ENCODE data around the gene CFAP57.

DNA sequence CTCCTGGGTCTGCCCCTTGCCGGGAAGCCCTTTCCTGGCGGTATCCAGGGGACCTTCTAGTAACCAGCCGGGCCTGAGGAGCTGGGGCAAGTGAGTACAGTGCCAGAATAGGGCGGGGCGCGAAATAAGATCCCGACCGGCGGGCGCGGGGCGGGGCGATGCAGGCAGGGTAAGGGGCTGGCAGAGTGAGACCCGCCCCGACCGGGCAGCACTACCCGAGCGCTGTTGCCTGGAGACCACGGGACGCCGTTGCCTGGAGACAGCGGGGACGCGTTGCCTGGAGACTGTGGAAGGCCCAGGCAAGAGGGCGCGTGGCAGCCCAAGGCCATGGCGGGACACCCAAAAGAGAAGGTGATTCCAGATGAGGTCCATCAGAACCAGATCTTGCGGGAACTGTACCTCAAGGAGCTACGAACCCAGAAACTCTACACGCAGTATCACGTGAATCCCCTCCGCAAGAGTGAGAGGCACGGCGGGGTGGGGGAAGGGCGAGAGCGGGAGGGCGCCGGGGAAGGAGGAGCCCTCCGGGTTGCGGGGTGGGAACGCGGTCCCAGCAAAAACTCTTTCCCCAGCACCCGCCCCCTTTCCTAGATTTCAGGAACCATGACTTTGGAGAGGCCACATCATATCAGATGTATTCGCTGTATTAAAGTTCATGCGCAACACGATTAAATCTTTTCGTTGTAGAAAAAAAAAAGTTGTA lies 24.4 kb upstream of the CFAP57 start:
- TF ChIP-seq BHLHE40 (IDR thresholded peaks at IDR 0.05; ENCODE audit: borderline replicate concordance) = no peak
- no peak for TF ChIP-seq SP1 (IDR thresholded peaks at IDR 0.05)
- no peak for TF ChIP-seq TARDBP (IDR thresholded peaks at IDR 0.05)
